Ovary (tissue), 3 donors: ENCODE data around the gene OR2L13.

ENCODE experiments used
- POLR2A ChIP-seq: fragments of 450-650 bp; IDR thresholded peaks from one replicate; pipeline ENCODE4 v1.6.1; 2017; ENCODE audit warnings: antibody characterized with exemption, mild to moderate bottlenecking, moderate library complexity
- TF ChIP-seq, protein P1 (sequence below), 3 donors: fragments of 450-650 bp in 2 of 3; fragments of 200-600 bp in 1 of 3; IDR thresholded peaks; one replicate each; pipeline versions ENCODE4 v1.5.1 to v1.8.0; 2016 to 2022; ENCODE audit warnings: antibody characterized with exemption in 3 of 3, mild to moderate bottlenecking in 1 of 3
- donor health status: DM: no; HTN: no; CAD: no.

- TF ChIP-seq, protein P1, sequence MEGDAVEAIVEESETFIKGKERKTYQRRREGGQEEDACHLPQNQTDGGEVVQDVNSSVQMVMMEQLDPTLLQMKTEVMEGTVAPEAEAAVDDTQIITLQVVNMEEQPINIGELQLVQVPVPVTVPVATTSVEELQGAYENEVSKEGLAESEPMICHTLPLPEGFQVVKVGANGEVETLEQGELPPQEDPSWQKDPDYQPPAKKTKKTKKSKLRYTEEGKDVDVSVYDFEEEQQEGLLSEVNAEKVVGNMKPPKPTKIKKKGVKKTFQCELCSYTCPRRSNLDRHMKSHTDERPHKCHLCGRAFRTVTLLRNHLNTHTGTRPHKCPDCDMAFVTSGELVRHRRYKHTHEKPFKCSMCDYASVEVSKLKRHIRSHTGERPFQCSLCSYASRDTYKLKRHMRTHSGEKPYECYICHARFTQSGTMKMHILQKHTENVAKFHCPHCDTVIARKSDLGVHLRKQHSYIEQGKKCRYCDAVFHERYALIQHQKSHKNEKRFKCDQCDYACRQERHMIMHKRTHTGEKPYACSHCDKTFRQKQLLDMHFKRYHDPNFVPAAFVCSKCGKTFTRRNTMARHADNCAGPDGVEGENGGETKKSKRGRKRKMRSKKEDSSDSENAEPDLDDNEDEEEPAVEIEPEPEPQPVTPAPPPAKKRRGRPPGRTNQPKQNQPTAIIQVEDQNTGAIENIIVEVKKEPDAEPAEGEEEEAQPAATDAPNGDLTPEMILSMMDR (IDR thresholded peaks at IDR 0.05): no peak
- no peak for TF ChIP-seq POLR2A
Observed at GRCh38 chr1:248045209-248045608, 49.8 kb upstream of the OR2L13 start.
